Thoracic aorta (tissue), 2 donors: Measurements from ENCODE around the gene CAPSL. TPM values are rescaled to one million over a fixed set of nuclear protein-coding genes. Genes with fewer than 3 reads are reported as not detected.
"Not testable (repeated sequence)": the region's sequence is repeated elsewhere in the genome, so short reads cannot be mapped to it uniquely, and the experiment has no call there.

Source experiments
- ATAC-seq: fragments of 150-250 bp; one replicate; pipeline ENCODE4 v1.8.0; 2017; ENCODE audit warnings: low read depth; ENCODE audit not compliant: insufficient number of reproducible peaks, low FRiP score
- DNase-seq: peaks from one replicate; pipeline ENCODE4 v3.0.0-alpha.2; 2020; ENCODE audit warnings: low spot score
- H3K27ac ChIP-seq, 2 donors: fragments of 200-600 bp; sonication (generic); 1 replicate in 1 of 2; 2 replicates in 1 of 2; pipeline ENCODE4 v1.5.1; 2016; ENCODE audit warnings: mild to moderate bottlenecking in 2 of 2, moderate library complexity in 2 of 2
- H3K27me3 ChIP-seq: fragments of 200-600 bp; sonication (generic); replicated peaks from 2 replicates; pipeline ENCODE4 v1.6.0; 2016; ENCODE audit warnings: mild to moderate bottlenecking; ENCODE audit not compliant: insufficient read depth
- H3K36me3 ChIP-seq: fragments of 200-600 bp; sonication (generic); one replicate; pipeline ENCODE4 v1.5.1; 2016
- H3K4me1 ChIP-seq, 2 donors: fragments of 200-600 bp; sonication (generic); 1 replicate in 1 of 2; 2 replicates in 1 of 2; pipeline versions ENCODE4 v1.5.1 to v1.6.0; 2016; ENCODE audit warnings: low read depth in 2 of 2, mild to moderate bottlenecking in 1 of 2; ENCODE audit not compliant: control insufficient read depth in 1 of 2
- H3K4me3 ChIP-seq: fragments of 200-600 bp; sonication (generic); 2 replicates; pipeline ENCODE4 v1.5.1; 2016; ENCODE audit warnings: mild to moderate bottlenecking
- H3K9me3 ChIP-seq: fragments of 200-600 bp; sonication (generic); 2 replicates; pipeline ENCODE4 v1.5.1; 2016
- total RNA-seq, 2 donors: library from RNA; depleted of rRNA; stranded (reverse); fragments of >200 nt; gene quantifications; one replicate each; pipeline versions ENCODE4 v1.1.0 to v1.2.3, GENCODE V29; 2016
- TF ChIP-seq, protein P1 (sequence below): fragments of 200-600 bp; sonication (generic); IDR thresholded peaks from one replicate; pipeline ENCODE4 v1.5.1; 2019; ENCODE audit warnings: antibody characterized with exemption

The CAPSL gene
- not detected for total RNA-seq

DNA sequence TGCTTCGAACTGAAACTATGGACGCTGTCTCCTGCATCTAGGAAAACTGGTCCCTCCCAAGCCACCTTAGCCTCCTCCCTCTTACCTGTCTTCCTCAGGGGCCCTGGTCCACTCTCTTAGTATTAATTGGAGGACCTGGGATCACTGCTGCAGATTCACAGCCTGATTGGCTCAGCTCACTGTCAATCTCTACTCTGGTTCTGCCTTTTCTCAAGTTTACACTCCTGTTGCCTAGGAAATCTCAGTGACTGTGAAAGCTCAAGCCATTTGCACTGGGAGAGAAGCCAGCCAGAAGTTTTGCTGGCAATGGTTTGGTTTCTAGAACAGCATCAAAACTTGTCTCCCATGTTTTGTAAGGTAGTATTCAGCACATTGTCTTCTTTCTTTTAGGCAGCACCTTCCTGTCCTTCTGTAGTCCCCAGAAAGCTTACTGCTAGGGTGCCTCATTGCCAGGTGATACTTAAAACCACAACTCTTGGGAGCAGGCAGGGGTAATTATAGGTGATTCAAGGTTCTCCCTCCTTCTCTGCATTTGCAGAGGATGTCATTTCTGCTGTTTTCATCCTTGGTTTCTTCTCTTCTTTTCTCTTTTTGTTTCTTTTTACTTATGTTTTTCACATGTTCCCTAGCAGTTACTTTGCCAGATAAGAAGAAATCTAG, at the start of gene CAPSL:
Gene CAPSL, minus strand, starts transcription at position 55 of the 660 bp plus-strand sequence. CDS start 17,502 bp downstream, outside the sequence.
- no peak within 1 kb of the TSS for H3K27ac ChIP-seq
- H3K4me1 ChIP-seq: no peaks in the 10 kb centered on the region
- no peaks in the 10 kb centered on the region for H3K27me3 ChIP-seq
- TF ChIP-seq, protein P1, sequence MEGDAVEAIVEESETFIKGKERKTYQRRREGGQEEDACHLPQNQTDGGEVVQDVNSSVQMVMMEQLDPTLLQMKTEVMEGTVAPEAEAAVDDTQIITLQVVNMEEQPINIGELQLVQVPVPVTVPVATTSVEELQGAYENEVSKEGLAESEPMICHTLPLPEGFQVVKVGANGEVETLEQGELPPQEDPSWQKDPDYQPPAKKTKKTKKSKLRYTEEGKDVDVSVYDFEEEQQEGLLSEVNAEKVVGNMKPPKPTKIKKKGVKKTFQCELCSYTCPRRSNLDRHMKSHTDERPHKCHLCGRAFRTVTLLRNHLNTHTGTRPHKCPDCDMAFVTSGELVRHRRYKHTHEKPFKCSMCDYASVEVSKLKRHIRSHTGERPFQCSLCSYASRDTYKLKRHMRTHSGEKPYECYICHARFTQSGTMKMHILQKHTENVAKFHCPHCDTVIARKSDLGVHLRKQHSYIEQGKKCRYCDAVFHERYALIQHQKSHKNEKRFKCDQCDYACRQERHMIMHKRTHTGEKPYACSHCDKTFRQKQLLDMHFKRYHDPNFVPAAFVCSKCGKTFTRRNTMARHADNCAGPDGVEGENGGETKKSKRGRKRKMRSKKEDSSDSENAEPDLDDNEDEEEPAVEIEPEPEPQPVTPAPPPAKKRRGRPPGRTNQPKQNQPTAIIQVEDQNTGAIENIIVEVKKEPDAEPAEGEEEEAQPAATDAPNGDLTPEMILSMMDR: no peak
- DNase-seq (no peak), ATAC-seq (no peak)
- H3K36me3 ChIP-seq: no peaks in the 10 kb centered on the region
- no peaks in the 10 kb centered on the region for H3K9me3 ChIP-seq
- no peak within 1 kb of the TSS for H3K4me3 ChIP-seq

DNA sequence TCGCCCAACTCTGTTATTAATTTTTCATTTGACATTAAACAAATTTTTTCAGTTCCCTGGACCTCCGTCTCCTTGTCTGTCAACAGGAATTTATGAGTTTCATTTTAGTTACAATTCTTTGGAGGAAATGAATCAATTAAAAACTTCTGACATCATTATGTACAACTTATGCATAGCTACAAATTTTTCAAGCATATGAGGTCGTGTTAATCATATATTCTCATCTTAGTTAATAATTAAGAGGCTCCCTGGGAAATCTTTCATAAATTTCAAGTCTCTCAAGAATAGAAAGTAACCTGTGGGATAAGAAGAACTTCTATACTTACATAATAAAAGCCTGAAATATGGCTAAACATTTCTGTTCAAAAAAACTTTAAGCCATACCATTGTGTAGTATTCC, 49.4 kb upstream of the CAPSL start:
- DNase-seq (no peak), ATAC-seq (no peak)
- H3K4me1 ChIP-seq: no peaks in the 10 kb centered on the region
- H3K9me3 ChIP-seq: no peaks in the 10 kb centered on the region
- no peak overlapping the region for H3K4me3 ChIP-seq
- H3K36me3 ChIP-seq: no peaks in the 10 kb centered on the region
- H3K27me3 ChIP-seq: no peaks in the 10 kb centered on the region
- TF ChIP-seq, protein P1: no peak
- H3K27ac ChIP-seq: no peak overlapping the region

DNA sequence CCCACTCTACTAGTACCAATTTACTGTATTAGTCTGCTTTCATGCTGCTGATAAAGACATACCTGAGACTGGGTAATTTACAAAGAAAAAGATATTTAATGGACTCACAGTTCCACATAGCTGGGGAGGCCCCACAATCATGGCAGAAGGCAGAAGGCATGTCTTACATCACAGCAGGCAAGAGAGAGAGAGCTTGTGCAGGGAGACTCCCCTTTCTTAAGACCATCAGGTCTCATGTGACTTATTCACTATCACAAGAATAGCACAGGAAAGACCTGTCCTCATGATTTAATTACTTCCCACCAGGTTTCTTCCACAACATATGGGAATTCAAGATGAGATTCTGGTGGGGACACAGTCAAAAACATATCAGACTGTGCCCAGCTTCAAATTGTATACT, 41.3 kb upstream of the CAPSL start:
- TF ChIP-seq, protein P1: no peak
- Histone ChIP-seq H3K4me3 (no peak overlapping the region), H3K27ac (no peak overlapping the region), H3K9me3 (no peaks in the 10 kb centered on the region), H3K27me3 (no peaks in the 10 kb centered on the region), H3K36me3 (no peaks in the 10 kb centered on the region), H3K4me1 (no peaks in the 10 kb centered on the region)
- ATAC-seq (no peak), DNase-seq (no peak)

DNA sequence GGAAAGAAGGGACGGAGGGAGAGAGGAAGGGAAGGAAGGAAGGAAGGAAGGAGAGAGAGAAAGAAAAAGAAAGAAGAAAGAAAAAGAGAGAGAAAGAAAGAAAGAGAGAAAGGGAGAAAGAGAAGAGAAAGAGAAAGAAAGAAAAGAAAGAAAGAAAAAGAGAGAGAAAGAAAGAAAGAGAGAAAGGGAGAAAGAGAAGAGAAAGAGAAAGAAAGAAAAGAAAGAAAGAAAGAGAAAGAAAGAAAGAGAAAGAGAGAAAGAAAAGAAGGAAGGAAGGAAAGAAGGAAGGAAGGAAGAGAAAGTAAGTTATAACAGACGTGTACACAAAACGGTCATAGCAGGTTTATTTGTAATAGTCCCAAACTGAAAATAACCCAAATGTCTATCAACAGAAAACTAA, 38.4 kb upstream of the CAPSL start:
- not testable (repeated sequence) for H3K36me3 ChIP-seq, H3K27ac ChIP-seq, H3K4me3 ChIP-seq, H3K4me1 ChIP-seq, H3K9me3 ChIP-seq, H3K27me3 ChIP-seq, ATAC-seq, DNase-seq

DNA sequence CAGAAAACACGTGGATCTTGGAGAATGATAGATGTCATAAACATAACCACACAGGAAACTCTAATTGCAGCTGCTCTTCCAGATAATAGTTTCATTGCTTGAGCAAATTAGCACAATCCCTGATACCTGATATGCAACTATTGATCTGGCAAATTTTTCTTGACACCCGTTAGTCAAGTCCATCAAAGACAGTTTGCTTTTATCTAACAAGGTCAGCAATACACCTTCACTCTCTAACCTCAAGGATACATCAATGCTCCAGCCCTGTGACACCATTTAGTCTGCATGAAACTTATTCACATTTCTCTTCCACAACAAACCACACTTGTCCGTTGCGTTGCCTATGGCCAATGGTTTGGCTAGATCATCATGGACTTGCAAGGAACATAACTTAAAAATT, 36.1 kb upstream of the CAPSL start:
- Histone ChIP-seq H3K9me3 (no peaks in the 10 kb centered on the region), H3K27ac (no peak overlapping the region), H3K36me3 (no peaks in the 10 kb centered on the region), H3K4me3 (no peak overlapping the region), H3K27me3 (no peaks in the 10 kb centered on the region), H3K4me1 (no peaks in the 10 kb centered on the region)
- TF ChIP-seq, protein P1: no peak
- ATAC-seq: no peak
- DNase-seq: no peak

DNA sequence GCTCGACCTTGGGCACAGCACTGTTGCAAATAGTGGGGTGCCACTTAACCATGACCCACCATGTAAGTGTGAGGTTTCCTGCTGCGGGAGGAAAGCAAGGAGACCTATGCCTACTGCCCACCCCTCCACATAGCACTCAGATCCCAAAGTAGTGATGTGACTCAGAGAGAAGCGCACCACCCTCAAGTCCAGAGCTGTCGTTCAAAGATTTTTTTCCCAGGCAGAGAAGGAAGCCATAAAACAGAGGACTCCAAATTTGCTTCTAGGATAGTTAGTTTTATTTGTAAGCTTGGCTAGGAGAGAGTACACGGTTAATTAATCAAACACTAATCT, 33.4 kb upstream of the CAPSL start:
- Histone ChIP-seq H3K36me3 (no peaks in the 10 kb centered on the region), H3K27ac (no peak overlapping the region), H3K4me1 (no peaks in the 10 kb centered on the region), H3K9me3 (no peaks in the 10 kb centered on the region), H3K4me3 (no peak overlapping the region), H3K27me3 (no peaks in the 10 kb centered on the region)
- DNase-seq (no peak), ATAC-seq (no peak)
- TF ChIP-seq, protein P1: no peak
